PC-9 (cell line): ENCODE results near the gene OBSCN. TPM values are rescaled to one million over a fixed set of nuclear protein-coding genes. Genes with fewer than 3 reads are reported as not detected.

ENCODE experiments used
- BruUV-seq: library from RNA; stranded (reverse); fragments of 400-500 nt; replicated peaks from 2 replicates; lab custom pipeline; 2021; lab: Mats Ljungman, UMichigan
- CTCF ChIA-PET: fragments of 300-600 bp; sonication (Branson Sonifier 250); formaldehyde crosslinking; loops from one replicate; lab custom pipeline; 2022; ENCODE audit warnings: antibody characterized with exemption; lab: Charles Lee
- POLR2A ChIA-PET: fragments of 300-600 bp; sonication (Branson Sonifier 250); formaldehyde crosslinking; loops from one replicate; lab custom pipeline; 2022; ENCODE audit warnings: antibody characterized with exemption; ENCODE audit not compliant: unreplicated experiment; lab: Charles Lee
- DNase-seq, 2 experiments: peaks; one replicate each; pipeline versions ENCODE4 v3.0.0 to v3.0.0-alpha.2; 2015 to 2022; ENCODE audit warnings: mixed read lengths in 1 of 2
- H2AFZ ChIP-seq: fragments of 200-600 bp; sonication (generic); 2 replicates; pipeline ENCODE4 v1.8.1; 2017; ENCODE audit warnings: antibody characterized with exemption
- H3F3A ChIP-seq: fragments of 200-600 bp; sonication (generic); 2 replicates; pipeline ENCODE4 v1.8.1; 2017; ENCODE audit warnings: antibody characterized with exemption, mild to moderate bottlenecking, low read depth; ENCODE audit not compliant: insufficient read depth
- H3K27ac ChIP-seq: fragments of 200-600 bp; sonication (generic); 2 replicates; pipeline ENCODE4 v1.6.1; 2016; ENCODE audit warnings: mixed run types
- H3K27me3 ChIP-seq: fragments of 200-600 bp; sonication (generic); 2 replicates; pipeline ENCODE4 v1.6.1; 2016; ENCODE audit warnings: low read depth, mixed run types; ENCODE audit not compliant: insufficient read depth
- H3K36me3 ChIP-seq: fragments of 200-600 bp; sonication (generic); 2 replicates; pipeline ENCODE4 v1.6.1; 2016; ENCODE audit warnings: low read depth, mixed run types
- H3K4me1 ChIP-seq: fragments of 200-600 bp; sonication (generic); replicated peaks from 2 replicates; pipeline ENCODE4 v1.6.1; 2016; ENCODE audit warnings: mixed run types; ENCODE audit not compliant: insufficient read depth
- H3K4me2 ChIP-seq: fragments of 200-600 bp; sonication (generic); 2 replicates; pipeline ENCODE4 v1.6.1; 2017; ENCODE audit warnings: mixed run types
- H3K4me3 ChIP-seq: fragments of 200-600 bp; sonication (generic); 2 replicates; pipeline ENCODE4 v1.6.1; 2016; ENCODE audit warnings: mixed run types
- H3K79me2 ChIP-seq: fragments of 200-600 bp; sonication (generic); 2 replicates; pipeline ENCODE4 v1.6.1; 2017; ENCODE audit warnings: low read depth, mixed run types
- H3K9me2 ChIP-seq: fragments of 200-600 bp; sonication (generic); 2 replicates; pipeline ENCODE4 v1.8.1; 2017; ENCODE audit warnings: mild to moderate bottlenecking; ENCODE audit not compliant: insufficient read depth
- H3K9me3 ChIP-seq: fragments of 200-600 bp; sonication (generic); 2 replicates; pipeline ENCODE4 v1.8.1; 2016; ENCODE audit warnings: low read depth; ENCODE audit not compliant: insufficient read depth
- H4K20me1 ChIP-seq: fragments of 200-600 bp; sonication (generic); 2 replicates; pipeline ENCODE4 v1.8.1; 2017; ENCODE audit not compliant: insufficient read depth
- EZH2 ChIP-seq: fragments of 200-600 bp; sonication (generic); IDR thresholded peaks from 2 replicates; pipeline ENCODE4 v1.8.0; 2017; ENCODE audit warnings: antibody characterized with exemption, low read depth
- intact Hi-C: fragments of 100-400 bp; cut with micrococcal nuclease; formaldehyde crosslinking; loops from one replicate; pipeline ENCODE4 v1.10.0; 2022; ENCODE audit not compliant: unreplicated experiment
- total RNA-seq: library from RNA; stranded (reverse); gene quantifications from 2 replicates; pipeline ENCODE4 v1.2.3, GENCODE V29; 2021
- TF ChIP-seq, protein P1 (sequence below): fragments of 200-600 bp; sonication (generic); conservative IDR thresholded peaks from 2 replicates; pipeline ENCODE4 v1.6.1; 2017; ENCODE audit warnings: mixed run types, antibody characterized with exemption, mild to moderate bottlenecking, moderate library complexity

The OBSCN gene
- total RNA-seq, 1 experiment from 2014 or later, result 62.9 TPM

DNA sequence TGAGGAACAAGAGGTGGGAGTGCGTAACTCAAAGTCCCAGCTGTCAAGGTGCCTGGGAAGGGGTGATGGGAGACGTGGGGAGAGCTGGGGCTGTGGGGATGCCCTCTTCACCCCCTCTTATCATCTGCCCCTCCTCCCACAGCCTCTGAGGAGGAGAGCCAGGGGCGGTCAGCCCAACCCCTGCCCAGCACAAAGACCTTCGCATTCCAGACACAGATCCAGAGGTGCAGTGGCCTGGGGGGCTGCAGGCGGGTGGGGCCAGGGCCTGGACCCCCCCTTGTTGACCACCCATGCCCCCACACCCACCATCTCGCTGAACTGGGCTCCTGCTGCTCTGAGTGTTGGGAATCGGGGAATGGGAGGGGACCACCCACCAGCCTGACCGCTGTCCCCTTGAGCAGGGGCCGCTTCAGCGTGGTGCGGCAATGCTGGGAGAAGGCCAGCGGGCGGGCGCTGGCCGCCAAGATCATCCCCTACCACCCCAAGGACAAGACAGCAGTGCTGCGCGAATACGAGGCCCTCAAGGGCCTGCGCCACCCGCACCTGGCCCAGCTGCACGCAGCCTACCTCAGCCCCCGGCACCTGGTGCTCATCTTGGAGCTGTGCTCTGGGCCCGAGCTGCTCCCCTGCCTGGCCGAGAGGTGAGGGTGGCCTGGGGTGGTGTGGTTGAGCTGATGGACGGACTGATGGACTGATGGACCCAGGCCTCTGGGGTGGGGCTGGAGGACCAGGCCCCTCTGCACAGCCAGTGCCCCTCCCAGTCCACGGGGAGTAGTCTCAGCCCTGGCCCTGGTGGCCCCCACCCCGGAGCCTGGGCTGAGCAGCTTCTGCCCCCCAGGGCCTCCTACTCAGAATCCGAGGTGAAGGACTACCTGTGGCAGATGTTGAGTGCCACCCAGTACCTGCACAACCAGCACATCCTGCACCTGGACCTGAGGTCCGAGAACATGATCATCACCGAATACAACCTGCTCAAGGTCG lies 169.1 kb downstream of the OBSCN start:
- no peaks in the 10 kb centered on the region for H3K9me3 ChIP-seq
- no peak for DNase-seq
- ChIA-PET POLR2A (no interaction called here), CTCF (no interaction called here)
- TF ChIP-seq, protein P1, sequence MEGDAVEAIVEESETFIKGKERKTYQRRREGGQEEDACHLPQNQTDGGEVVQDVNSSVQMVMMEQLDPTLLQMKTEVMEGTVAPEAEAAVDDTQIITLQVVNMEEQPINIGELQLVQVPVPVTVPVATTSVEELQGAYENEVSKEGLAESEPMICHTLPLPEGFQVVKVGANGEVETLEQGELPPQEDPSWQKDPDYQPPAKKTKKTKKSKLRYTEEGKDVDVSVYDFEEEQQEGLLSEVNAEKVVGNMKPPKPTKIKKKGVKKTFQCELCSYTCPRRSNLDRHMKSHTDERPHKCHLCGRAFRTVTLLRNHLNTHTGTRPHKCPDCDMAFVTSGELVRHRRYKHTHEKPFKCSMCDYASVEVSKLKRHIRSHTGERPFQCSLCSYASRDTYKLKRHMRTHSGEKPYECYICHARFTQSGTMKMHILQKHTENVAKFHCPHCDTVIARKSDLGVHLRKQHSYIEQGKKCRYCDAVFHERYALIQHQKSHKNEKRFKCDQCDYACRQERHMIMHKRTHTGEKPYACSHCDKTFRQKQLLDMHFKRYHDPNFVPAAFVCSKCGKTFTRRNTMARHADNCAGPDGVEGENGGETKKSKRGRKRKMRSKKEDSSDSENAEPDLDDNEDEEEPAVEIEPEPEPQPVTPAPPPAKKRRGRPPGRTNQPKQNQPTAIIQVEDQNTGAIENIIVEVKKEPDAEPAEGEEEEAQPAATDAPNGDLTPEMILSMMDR, result no peak
- TF ChIP-seq EZH2, result no peak
- H4K20me1 ChIP-seq, result no peaks in the 10 kb centered on the region
- peaks cover 15% of the 10 kb centered on the region for H3K4me1 ChIP-seq
- no peaks in the 10 kb centered on the region for H3K79me2 ChIP-seq
- no peak overlapping the region for H3K27ac ChIP-seq
- BruUV-seq, result TSS peak; percentile 32
- peak overlapping the region; percentile 67; the same call in 1 of the 2 replicates for H3K4me3 ChIP-seq
- H3K9me2 ChIP-seq, result no peaks in the 10 kb centered on the region
- no peak overlapping the region for H2AFZ ChIP-seq
- no peaks in the 10 kb centered on the region for H3K36me3 ChIP-seq
- H3F3A ChIP-seq, result peaks cover 14% of the 10 kb centered on the region; the same call in 1 of the 2 replicates
- intact Hi-C loops, result loop anchor here (5.0 to 10.0 kb wide), 4 partner anchors 165 to 612 kb away; no protein-coding TSS in a partner anchor
- H3K27me3 ChIP-seq, result no peaks in the 10 kb centered on the region
- H3K4me2 ChIP-seq, result peak overlapping the region; percentile 83

DNA sequence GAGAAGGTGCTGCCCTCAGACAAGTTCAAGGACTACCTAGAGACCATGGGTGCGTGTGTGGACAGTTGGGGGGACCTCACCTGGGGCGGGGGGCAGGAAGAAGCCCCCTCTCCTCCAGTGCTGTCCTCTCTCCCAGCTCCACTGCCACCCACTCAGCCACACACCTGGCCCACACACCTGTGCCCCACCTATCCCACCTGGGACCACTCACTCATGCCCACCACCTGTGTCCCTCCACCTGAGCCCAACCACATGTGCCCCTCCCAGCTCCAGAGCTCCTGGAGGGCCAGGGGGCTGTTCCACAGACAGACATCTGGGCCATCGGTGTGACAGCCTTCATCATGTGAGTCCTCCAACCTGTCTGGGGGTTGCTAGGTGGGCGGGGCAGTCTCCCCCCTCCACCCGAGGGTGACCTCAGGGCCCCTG lies 169.8 kb downstream of the OBSCN start:
- Histone ChIP-seq H3K27ac (no peak overlapping the region), H3K9me3 (no peaks in the 10 kb centered on the region), H3K79me2 (no peaks in the 10 kb centered on the region), H3K4me3 (peak overlapping the region; percentile 67), H3K9me2 (no peaks in the 10 kb centered on the region), H3F3A (peaks cover 14% of the 10 kb centered on the region; the same call in 1 of the 2 replicates), H2AFZ (no peak overlapping the region), H3K4me1 (peaks cover 15% of the 10 kb centered on the region), H3K36me3 (no peaks in the 10 kb centered on the region), H4K20me1 (no peaks in the 10 kb centered on the region), H3K4me2 (peak overlapping the region; percentile 83), H3K27me3 (no peaks in the 10 kb centered on the region)
- ChIA-PET CTCF (no interaction called here), POLR2A (no interaction called here)
- TF ChIP-seq EZH2, result no peak
- TF ChIP-seq, protein P1, result no peak
- no TSS peak for BruUV-seq
- intact Hi-C loops, result loop anchor here (1.0 to 10.0 kb wide), 7 partner anchors 29 to 613 kb away; partner anchors contain the start of gene TRIM11
- no peak for DNase-seq

- no peaks in the 10 kb centered on the region for H3K36me3 ChIP-seq
- H3F3A ChIP-seq, result peaks cover 14% of the 10 kb centered on the region; the same call in 1 of the 2 replicates
- peak; percentile 78 to 95 for DNase-seq
- H3K4me3 ChIP-seq, result peak overlapping the region; percentile 67
- no peaks in the 10 kb centered on the region for H3K9me2 ChIP-seq
- no peaks in the 10 kb centered on the region for H4K20me1 ChIP-seq
- H3K4me2 ChIP-seq, result peak overlapping the region; percentile 83
- CTCF ChIA-PET, result interaction anchor here (0.6 kb wide), 1 partner anchor 1565 kb away, joined by 3 read pairs; no protein-coding TSS in a partner anchor
- intact Hi-C loops, result loop anchor here (1.0 to 10.0 kb wide), 7 partner anchors 29 to 613 kb away; partner anchors contain the start of gene TRIM11
- no peaks in the 10 kb centered on the region for H3K27me3 ChIP-seq
- TF ChIP-seq, protein P1, result peak; percentile 82
- no peak for TF ChIP-seq EZH2
- H3K79me2 ChIP-seq, result no peaks in the 10 kb centered on the region
- peak overlapping the region; percentile 97 for H2AFZ ChIP-seq
- no TSS peak for BruUV-seq
- H3K9me3 ChIP-seq, result no peaks in the 10 kb centered on the region
- H3K4me1 ChIP-seq, result peaks cover 15% of the 10 kb centered on the region
- POLR2A ChIA-PET, result interaction anchor here (0.5 kb wide), 1 partner anchor 74 kb away, joined by 3 read pairs; no protein-coding TSS in a partner anchor
- no peak overlapping the region for H3K27ac ChIP-seq
These were observed 170.4 kb downstream of the OBSCN start for GRCh38 chr1:228378090-228378872.
